ENCODE data around the gene BECN2. TPM values are rescaled to one million over a fixed set of nuclear protein-coding genes. Genes with fewer than 3 reads are reported as not detected.

The BECN2 gene
- total RNA-seq, 5 donors from 2014 or later (not counting 1 experiment from before 2014, with no cell fraction given): not detected

GRCh38 chr1:241944300-241944699 is 13.3 kb upstream of the BECN2 start:
- peaks cover 0 to 5% of the 10 kb centered on the region in 2 donors for H3K27me3 Mint-ChIP-seq
- H3K27ac Mint-ChIP-seq: no peak overlapping the region
- no peak overlapping the region for H3K27ac ChIP-seq (ENCODE audit: low read length)
- no peaks in the 10 kb centered on the region for H3K9me3 ChIP-seq
- POLR2A ChIA-PET: no interaction called here
- WGBS (ENCODE audit: insufficient coverage): 63% methylated on average over 2 of the region's 5 CpGs
- H3K4me1 Mint-ChIP-seq: peaks cover 0 to 3% (median 0%) of the 10 kb centered on the region in 3 donors
- CTCF ChIA-PET: no interaction called here
- H3K4me3 ChIP-seq (ENCODE audit: control insufficient read depth in 1 of 2, extremely low read depth in 1 of 2, low read length in 1 of 2): no peak overlapping the region
- DNase-seq (no peak), ATAC-seq (replicated peaks in 1 of 4) (no peak)
- H3K9me3 Mint-ChIP-seq: no peaks in the 10 kb centered on the region
- H3K36me3 Mint-ChIP-seq: no peaks in the 10 kb centered on the region
- H3K4me3 Mint-ChIP-seq: peak overlapping the region in 1 of 3 donors; percentile 9
- no peaks in the 10 kb centered on the region for H3K27me3 ChIP-seq (replicated peaks in 1 of 2; ENCODE audit: control insufficient read depth in 2 of 2, extremely low read depth in 1 of 2, insufficient read depth in 2 of 2, low read length in 1 of 2)
- no peaks in the 10 kb centered on the region for H3K4me1 ChIP-seq (ENCODE audit: control insufficient read depth in 1 of 2, extremely low read depth in 1 of 2, insufficient read depth in 2 of 2, low read length in 2 of 2)
- no peaks in the 10 kb centered on the region for H3K36me3 ChIP-seq (ENCODE audit: control insufficient read depth in 2 of 2, extremely low read depth in 1 of 2, insufficient read depth in 1 of 2, low read length in 1 of 2)

GRCh38 chr1:241947354-241947753 is 10.2 kb upstream of the BECN2 start:
- no peaks in the 10 kb centered on the region for H3K9me3 Mint-ChIP-seq
- 73% methylated on average over 3 of the region's 6 CpGs for WGBS (ENCODE audit: insufficient coverage)
- Histone ChIP-seq H3K4me3 (ENCODE audit: control insufficient read depth in 1 of 2, extremely low read depth in 1 of 2, low read length in 1 of 2) (no peak overlapping the region), H3K27ac (ENCODE audit: low read length) (no peak overlapping the region), H3K36me3 (ENCODE audit: control insufficient read depth in 2 of 2, extremely low read depth in 1 of 2, insufficient read depth in 1 of 2, low read length in 1 of 2) (no peaks in the 10 kb centered on the region), H3K9me3 (no peaks in the 10 kb centered on the region), H3K27me3 (replicated peaks in 1 of 2; ENCODE audit: control insufficient read depth in 2 of 2, extremely low read depth in 1 of 2, insufficient read depth in 2 of 2, low read length in 1 of 2) (no peaks in the 10 kb centered on the region), H3K4me1 (ENCODE audit: control insufficient read depth in 1 of 2, extremely low read depth in 1 of 2, insufficient read depth in 2 of 2, low read length in 2 of 2) (no peaks in the 10 kb centered on the region)
- DNase-seq (no peak), ATAC-seq (replicated peaks in 1 of 4) (no peak)
- peaks cover 0 to 5% of the 10 kb centered on the region in 2 donors for H3K27me3 Mint-ChIP-seq
- no peak overlapping the region for H3K4me3 Mint-ChIP-seq
- H3K36me3 Mint-ChIP-seq: no peaks in the 10 kb centered on the region
- POLR2A ChIA-PET: no interaction called here
- CTCF ChIA-PET: no interaction called here
- H3K27ac Mint-ChIP-seq: no peak overlapping the region
- peaks cover 0 to 3% (median 0%) of the 10 kb centered on the region in 3 donors for H3K4me1 Mint-ChIP-seq

- DNase-seq: no peak
- H3K4me3 ChIP-seq (ENCODE audit: control insufficient read depth in 1 of 2, extremely low read depth in 1 of 2, low read length in 1 of 2): no peak overlapping the region
- Mint-ChIP-seq H3K27me3 (peaks cover 3 to 5% of the 10 kb centered on the region in 2 donors), H3K4me1 (no peaks in the 10 kb centered on the region), H3K9me3 (no peaks in the 10 kb centered on the region), H3K27ac (no peak overlapping the region), H3K4me3 (no peak overlapping the region), H3K36me3 (no peaks in the 10 kb centered on the region)
- POLR2A ChIA-PET: no interaction called here
- ATAC-seq (replicated peaks in 1 of 4): no peak
- H3K9me3 ChIP-seq: no peaks in the 10 kb centered on the region
- no peak overlapping the region for H3K27ac ChIP-seq (ENCODE audit: low read length)
- no peaks in the 10 kb centered on the region for H3K36me3 ChIP-seq (ENCODE audit: control insufficient read depth in 2 of 2, extremely low read depth in 1 of 2, insufficient read depth in 1 of 2, low read length in 1 of 2)
- peaks cover 0 to 2% of the 10 kb centered on the region in 2 experiments for H3K27me3 ChIP-seq (replicated peaks in 1 of 2; ENCODE audit: control insufficient read depth in 2 of 2, extremely low read depth in 1 of 2, insufficient read depth in 2 of 2, low read length in 1 of 2)
- H3K4me1 ChIP-seq (ENCODE audit: control insufficient read depth in 1 of 2, extremely low read depth in 1 of 2, insufficient read depth in 2 of 2, low read length in 2 of 2): no peaks in the 10 kb centered on the region
- CTCF ChIA-PET: interaction anchor here in 1 of 2 donors (0.5 kb wide), 1 partner anchor 24 kb away, joined by 3 read pairs; no protein-coding TSS in a partner anchor
- 75% methylated on average over 4 of the region's 5 CpGs for WGBS (ENCODE audit: insufficient coverage)
These were observed 7.2 kb upstream of the BECN2 start for GRCh38 chr1:241950390-241950789.

- WGBS (ENCODE audit: insufficient coverage): 79% methylated on average over 2 of the region's 2 CpGs
- Mint-ChIP-seq H3K27ac (no peak overlapping the region), H3K4me3 (no peak overlapping the region), H3K9me3 (no peaks in the 10 kb centered on the region), H3K36me3 (no peaks in the 10 kb centered on the region), H3K27me3 (no peaks in the 10 kb centered on the region), H3K4me1 (no peaks in the 10 kb centered on the region)
- no peak overlapping the region for H3K4me3 ChIP-seq (ENCODE audit: control insufficient read depth in 1 of 2, extremely low read depth in 1 of 2, low read length in 1 of 2)
- CTCF ChIA-PET: interaction anchor here in 1 of 2 donors (0.6 kb wide), 1 partner anchor 40 kb away, joined by 4 read pairs; no protein-coding TSS in a partner anchor
- no peaks in the 10 kb centered on the region for H3K36me3 ChIP-seq (ENCODE audit: control insufficient read depth in 2 of 2, extremely low read depth in 1 of 2, insufficient read depth in 1 of 2, low read length in 1 of 2)
- H3K9me3 ChIP-seq: no peaks in the 10 kb centered on the region
- POLR2A ChIA-PET: no interaction called here
- peaks cover 0 to 3% of the 10 kb centered on the region in 2 experiments for H3K27me3 ChIP-seq (replicated peaks in 1 of 2; ENCODE audit: control insufficient read depth in 2 of 2, extremely low read depth in 1 of 2, insufficient read depth in 2 of 2, low read length in 1 of 2)
- no peak overlapping the region for H3K27ac ChIP-seq (ENCODE audit: low read length)
- ATAC-seq (replicated peaks in 1 of 4): no peak
- no peak for DNase-seq
- H3K4me1 ChIP-seq (ENCODE audit: control insufficient read depth in 1 of 2, extremely low read depth in 1 of 2, insufficient read depth in 2 of 2, low read length in 2 of 2): no peaks in the 10 kb centered on the region
These were observed 4.6 kb downstream of the BECN2 start for GRCh38 chr1:241962153-241962552.

GRCh38 chr1:241963722-241964121 is 6.2 kb downstream of the BECN2 start:
- H3K9me3 ChIP-seq: no peaks in the 10 kb centered on the region
- CTCF ChIA-PET: no interaction called here
- Mint-ChIP-seq H3K27ac (no peak overlapping the region), H3K4me3 (no peak overlapping the region), H3K4me1 (no peaks in the 10 kb centered on the region), H3K27me3 (no peaks in the 10 kb centered on the region), H3K36me3 (no peaks in the 10 kb centered on the region), H3K9me3 (no peaks in the 10 kb centered on the region)
- DNase-seq (no peak), ATAC-seq (replicated peaks in 1 of 4) (no peak)
- H3K4me3 ChIP-seq (ENCODE audit: control insufficient read depth in 1 of 2, extremely low read depth in 1 of 2, low read length in 1 of 2): no peak overlapping the region
- H3K27ac ChIP-seq (ENCODE audit: low read length): no peak overlapping the region
- no peaks in the 10 kb centered on the region for H3K36me3 ChIP-seq (ENCODE audit: control insufficient read depth in 2 of 2, extremely low read depth in 1 of 2, insufficient read depth in 1 of 2, low read length in 1 of 2)
- no peaks in the 10 kb centered on the region for H3K4me1 ChIP-seq (ENCODE audit: control insufficient read depth in 1 of 2, extremely low read depth in 1 of 2, insufficient read depth in 2 of 2, low read length in 2 of 2)
- no peaks in the 10 kb centered on the region for H3K27me3 ChIP-seq (replicated peaks in 1 of 2; ENCODE audit: control insufficient read depth in 2 of 2, extremely low read depth in 1 of 2, insufficient read depth in 2 of 2, low read length in 1 of 2)
- POLR2A ChIA-PET: no interaction called here

- Histone ChIP-seq H3K4me1 (ENCODE audit: control insufficient read depth in 1 of 2, extremely low read depth in 1 of 2, insufficient read depth in 2 of 2, low read length in 2 of 2) (no peaks in the 10 kb centered on the region), H3K36me3 (ENCODE audit: control insufficient read depth in 2 of 2, extremely low read depth in 1 of 2, insufficient read depth in 1 of 2, low read length in 1 of 2) (no peaks in the 10 kb centered on the region), H3K4me3 (ENCODE audit: control insufficient read depth in 1 of 2, extremely low read depth in 1 of 2, low read length in 1 of 2) (no peak overlapping the region), H3K27ac (ENCODE audit: low read length) (no peak overlapping the region), H3K9me3 (no peaks in the 10 kb centered on the region), H3K27me3 (replicated peaks in 1 of 2; ENCODE audit: control insufficient read depth in 2 of 2, extremely low read depth in 1 of 2, insufficient read depth in 2 of 2, low read length in 1 of 2) (no peaks in the 10 kb centered on the region)
- H3K9me3 Mint-ChIP-seq: no peaks in the 10 kb centered on the region
- POLR2A ChIA-PET: no interaction called here
- ATAC-seq (replicated peaks in 1 of 4) (no peak), DNase-seq (no peak)
- no peaks in the 10 kb centered on the region for H3K4me1 Mint-ChIP-seq
- no peaks in the 10 kb centered on the region for H3K27me3 Mint-ChIP-seq
- CTCF ChIA-PET: no interaction called here
- 89% methylated on average over 5 of the region's 8 CpGs for WGBS (ENCODE audit: insufficient coverage)
- H3K27ac Mint-ChIP-seq: no peak overlapping the region
- no peak overlapping the region for H3K4me3 Mint-ChIP-seq
- H3K36me3 Mint-ChIP-seq: no peaks in the 10 kb centered on the region
These were observed 7.1 kb downstream of the BECN2 start for GRCh38 chr1:241964550-241965282.

Measured in T-cell (primary cell).